K562 (cell line): ENCODE measurements around the gene NAT9. TPM values are rescaled to one million over a fixed set of nuclear protein-coding genes. Genes with fewer than 3 reads are reported as not detected.
A peak's percentile ranks its signal among the peaks of the same experiment; 100 is the strongest.

Experiments
- ATAC-seq: fragments of 200-7000 bp; cut with Tn5 transposase; 3 replicates; pipeline ENCODE4 v1.9.1; 2020; ENCODE audit warnings: moderate library complexity
- BruUV-seq: library from RNA; stranded (reverse); fragments of 400-500 nt; replicated peaks from 2 replicates; lab custom pipeline; 2021; lab: Mats Ljungman, UMichigan
- CTCF ChIA-PET: fragments of 300-600 bp; formaldehyde crosslinking; extraction: SDS; loops from one replicate; lab custom pipeline; 2021; ENCODE audit warnings: low intra/inter-chr PET ratio; lab: Yijun Ruan, JAX
- POLR2A ChIA-PET: fragments of 300-600, 350-650 bp; sonication (Branson Sonifier 250); formaldehyde crosslinking; extraction: SDS; loops from one replicate; lab custom pipeline; 2021; ENCODE audit warnings: antibody characterized with exemption, inconsistent platforms; lab: Yijun Ruan, JAX
- DNase-seq, 4 experiments: peaks; one replicate each; pipeline versions ENCODE4 v3.0.0 to v3.0.0-alpha.2; 2011 to 2018; ENCODE audit warnings: low spot score in 3 of 4, mixed read lengths in 3 of 4; ENCODE audit errors: extremely low read depth in 1 of 4
- FAIRE-seq: peaks from 2 replicates; lab custom pipeline; 2011; peaks lifted over from hg19 to GRCh38; lab: Jason Lieb, UNC
- H2AFZ ChIP-seq: 2 replicates; pipeline ENCODE4 v1.6.0; 2011; ENCODE audit warnings: low read depth, low read length, control low read depth, inconsistent platforms
- H3K27ac ChIP-seq: fragments of 200-600 bp; 3 replicates; pipeline ENCODE4 v1.8.0; 2011; ENCODE audit warnings: low read depth, mild to moderate bottlenecking, control low read depth, inconsistent platforms, low read length, moderate library complexity, mixed read lengths; ENCODE audit errors: extremely low read depth
- H3K27me3 ChIP-seq, 2 experiments: fragments of 300-600 bp in 1 of 2; 2 replicates in 1 of 2; 3 replicates in 1 of 2; pipeline versions ENCODE4 v1.6.0 to v1.8.0; 2011; ENCODE audit warnings: inconsistent platforms in 2 of 2, low read length in 2 of 2, mild to moderate bottlenecking in 1 of 2, mixed read lengths in 1 of 2, moderate library complexity in 1 of 2; ENCODE audit not compliant: control insufficient read depth in 2 of 2, insufficient read depth in 2 of 2
- H3K36me3 ChIP-seq: fragments of 300-600 bp; 3 replicates; pipeline ENCODE4 v1.8.0; 2011; ENCODE audit warnings: mild to moderate bottlenecking, low read length, inconsistent platforms; ENCODE audit not compliant: control insufficient read depth, insufficient read depth
- H3K4me1 ChIP-seq, 2 experiments: fragments of 200-600 bp in 1 of 2; replicated peaks in 1 of 2; 2 replicates in 1 of 2; 3 replicates in 1 of 2; pipeline versions ENCODE4 v1.5.1 to v1.8.0; 2011; ENCODE audit warnings: inconsistent platforms in 2 of 2, low read length in 2 of 2, mild to moderate bottlenecking in 1 of 2, mixed read lengths in 1 of 2, moderate library complexity in 1 of 2; ENCODE audit not compliant: control insufficient read depth in 2 of 2, insufficient read depth in 2 of 2
- H3K4me2 ChIP-seq: 2 replicates; pipeline ENCODE4 v1.6.1; 2011; ENCODE audit warnings: low read length, control low read depth, inconsistent platforms, mixed read lengths; ENCODE audit not compliant: insufficient read depth
- H3K4me3 ChIP-seq: fragments of 200-600 bp; sonication (generic), shearing (Covaris generic); 2 replicates; pipeline ENCODE4 v1.5.1; 2016; ENCODE audit warnings: control low read depth, inconsistent platforms
- H3K79me2 ChIP-seq: fragments of 200-600 bp; 3 replicates; pipeline ENCODE4 v1.8.0; 2011; ENCODE audit warnings: low read length, inconsistent platforms; ENCODE audit not compliant: control insufficient read depth, insufficient read depth
- H3K9ac ChIP-seq, 2 experiments: 2 replicates each; pipeline versions ENCODE4 v1.6.0 to v1.6.1; 2011; ENCODE audit warnings: low read depth in 2 of 2, low read length in 2 of 2, control low read depth in 1 of 2, inconsistent platforms in 1 of 2, mild to moderate bottlenecking in 1 of 2, mixed read lengths in 1 of 2; ENCODE audit not compliant: insufficient read depth in 1 of 2
- H3K9me1 ChIP-seq: one replicate; pipeline ENCODE4 v1.6.0; 2011; ENCODE audit warnings: inconsistent platforms, mild to moderate bottlenecking, low read length, moderate library complexity; ENCODE audit not compliant: control insufficient read depth, insufficient read depth
- H3K9me3 ChIP-seq: replicated peaks from 2 replicates; pipeline ENCODE4 v1.5.1; 2011; ENCODE audit warnings: low read depth, low read length, inconsistent platforms; ENCODE audit not compliant: control insufficient read depth, insufficient read depth
- H4K20me1 ChIP-seq: replicated peaks from 2 replicates; pipeline ENCODE4 v1.6.1; 2011; ENCODE audit warnings: low read length, inconsistent platforms, mixed read lengths; ENCODE audit not compliant: control insufficient read depth, insufficient read depth
- MAFK ChIP-seq: IDR thresholded peaks from 2 replicates; pipeline ENCODE4 v1.6.1; 2011; ENCODE audit warnings: low read length, improper control_type of control experiment
- RAD21 ChIP-seq, 2 experiments: fragments of 250-450 bp in 1 of 2; fragments of 450-650 bp in 1 of 2; sonication (Bioruptor Pico) in 1 of 2; formaldehyde crosslinking in 1 of 2; IDR thresholded peaks in 1 of 2; conservative IDR thresholded peaks in 1 of 2; 2 replicates each; pipeline versions ENCODE4 v1.4.0 to v1.8.0; 2020 to 2022; ENCODE audit warnings: mild to moderate bottlenecking in 2 of 2, moderate library complexity in 1 of 2
- SIN3A ChIP-seq, 2 experiments: fragments of 150-350 bp in 1 of 2; IDR thresholded peaks; 2 replicates each; pipeline ENCODE4 v1.6.1; 2011 to 2016; ENCODE audit warnings: borderline replicate concordance in 2 of 2, low read depth in 2 of 2, low read length in 2 of 2, mild to moderate bottlenecking in 2 of 2, moderate library complexity in 2 of 2; ENCODE audit not compliant: control insufficient read depth in 1 of 2
- TEAD1 ChIP-seq, 2 experiments: fragments of 450-650 bp in 1 of 2; sonication (generic) in 1 of 2; formaldehyde crosslinking; IDR thresholded peaks; 2 replicates each; pipeline versions ENCODE4 v1.4.0 to v1.8.0; 2020 to 2022; ENCODE audit warnings: mild to moderate bottlenecking in 2 of 2, missing genetic modification reagents in 1 of 2
- ZNF263 ChIP-seq: sonication (generic); formaldehyde crosslinking; IDR thresholded peaks from 2 replicates; pipeline ENCODE4 v1.8.0; 2022; ENCODE audit warnings: mild to moderate bottlenecking, missing genetic modification reagents, borderline replicate concordance
- WGBS: fragments of 100-300 bp; shearing (Covaris generic); methylation state at CpG from one replicate; pipeline ENCODE4 v1.1.6; 2016; ENCODE audit warnings: low coverage, mixed read lengths; ENCODE audit not compliant: insufficient coverage; ENCODE audit errors: missing lambda C conversion rate; 5-methylcytosine and 5-hydroxymethylcytosine counted together
- in situ Hi-C: fragments of 300-500 bp; cut with MboI; formaldehyde crosslinking; loops from 4 replicates; pipeline ENCODE4 v1.15.0; 2018; ENCODE audit warnings: inconsistent platforms, mixed read lengths
- intact Hi-C: fragments of 100-400 bp; cut with micrococcal nuclease; formaldehyde crosslinking; loops from 2 replicates; pipeline ENCODE4 v1.14.2; 2022
- polyA plus RNA-seq, 8 experiments: library from polyadenylated mRNA; depleted of rRNA in 4 of 8; stranded (reverse) in 5 of 8; unstranded in 3 of 8; fragments of >200 nt; fragmentation: Nextera tagmentation in 2 of 8; fragmentation: Illumina TruSeq in 1 of 8; extraction: Ambion mirVana in 2 of 8; extraction: Trizol in 1 of 8; gene quantifications; 2 replicates each; pipeline versions ENCODE4 v1.2.1 to v1.2.3, GENCODE V29; 2011 to 2014; ENCODE audit warnings: inconsistent platforms in 1 of 8, missing spikeins in 1 of 8
- total RNA-seq, 7 experiments: library from RNA; depleted of rRNA in 6 of 7; stranded (reverse); fragments of >200 nt in 6 of 7; fragmentation: Illumina TruSeq in 2 of 7; extraction: Trizol in 2 of 7; gene quantifications; 2 replicates each; pipeline versions ENCODE4 v1.2.1 to v1.2.3, GENCODE V29; 2011 to 2021; ENCODE audit warnings: low replicate concordance in 1 of 7
- TF ChIP-seq, protein P1 (sequence below), 2 experiments: fragments of 450-650 bp; formaldehyde crosslinking in 1 of 2; IDR thresholded peaks; 2 replicates each; pipeline versions ENCODE4 v1.4.0 to v1.6.1; 2014 to 2020; ENCODE audit warnings: mild to moderate bottlenecking in 2 of 2, borderline replicate concordance in 1 of 2, low read depth in 1 of 2
- TF ChIP-seq, protein P2 (sequence below), 3 experiments: IDR thresholded peaks in 2 of 3; conservative IDR thresholded peaks in 1 of 3; 2 replicates each; pipeline ENCODE4 v1.5.1; 2011 to 2012; ENCODE audit warnings: low read length in 3 of 3, mild to moderate bottlenecking in 3 of 3, control low read depth in 2 of 3, improper control_type of control experiment in 1 of 3, inconsistent platforms in 1 of 3, low read depth in 1 of 3, mixed read lengths in 1 of 3, moderate library complexity in 1 of 3; ENCODE audit not compliant: insufficient read depth in 2 of 3

The NAT9 gene
- total and polyA plus RNA-seq, 9 of the 15 experiments (the other 6 are each of a cell fraction or from before 2014, with no cell fraction given): 4.2 to 63.6 (median 40.8) TPM

DNA sequence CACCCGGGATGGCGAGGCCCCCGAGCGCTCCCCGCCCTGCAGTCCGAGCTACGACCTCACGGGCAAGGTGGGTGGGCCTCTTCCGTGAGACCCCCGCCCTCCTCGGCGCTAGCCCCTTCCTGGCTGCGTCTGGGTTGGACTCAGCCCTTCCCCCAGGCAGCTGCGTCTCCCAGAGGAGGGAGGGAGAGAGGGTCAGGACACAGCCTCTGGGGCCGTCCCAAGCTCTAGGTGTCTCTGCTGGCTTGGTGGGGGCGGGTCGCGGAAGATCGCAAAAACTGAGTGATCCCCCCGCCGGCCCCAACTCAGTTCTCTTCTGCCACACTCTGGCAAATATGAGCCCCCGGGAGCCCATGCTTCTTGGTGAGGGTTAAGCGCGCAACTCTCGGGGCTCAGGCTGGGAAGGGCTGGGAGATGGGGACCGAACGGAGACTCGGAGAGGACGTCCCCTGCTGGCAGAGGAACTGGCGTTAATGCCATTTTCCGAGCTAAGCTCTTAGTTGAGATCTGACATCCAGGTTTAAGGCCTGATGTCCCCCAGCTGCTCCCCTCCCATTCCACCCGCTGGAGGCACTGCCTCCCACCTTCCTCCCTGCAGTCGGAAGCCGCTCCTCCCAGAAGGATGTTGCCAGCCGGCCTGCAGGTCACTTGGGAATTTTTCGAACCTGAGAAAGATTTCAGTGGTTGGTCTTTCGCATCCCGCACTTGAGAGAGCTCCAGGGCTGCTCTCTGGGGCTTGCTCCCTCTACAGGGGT, 38.7 kb downstream of the NAT9 start:
- Histone ChIP-seq H3K27me3 (peaks cover 34 to 75% of the 10 kb centered on the region in 2 experiments; a peak in 4 of 5 replicates), H4K20me1 (peaks cover 5% of the 10 kb centered on the region; the same call in 1 of the 2 replicates), H3K4me2 (no peak overlapping the region), H3K4me3 (no peak overlapping the region), H3K36me3 (no peaks in the 10 kb centered on the region), H3K79me2 (no peaks in the 10 kb centered on the region), H3K9me3 (no peaks in the 10 kb centered on the region), H3K9ac (no peak overlapping the region), H2AFZ (no peak overlapping the region), H3K9me1 (no peaks in the 10 kb centered on the region), H3K27ac (no peak overlapping the region), H3K4me1 (peaks cover 0 to 20% of the 10 kb centered on the region in 2 experiments; a peak in 3 of 5 replicates)
- in situ Hi-C loops (no loop called here), intact Hi-C loops (loop anchor here (1.0 kb wide), 1 partner anchor 80 kb away; no protein-coding TSS in a partner anchor)
- FAIRE-seq (no peak), ATAC-seq (peak; percentile 50; the same call in 2 of the 3 replicates), DNase-seq (peak in 2 of 4 experiments; percentile 32)
- CTCF ChIA-PET: interaction anchor here (2.6 kb wide), 1 partner anchor 80 kb away, joined by 15 read pairs; no protein-coding TSS in a partner anchor
- no TSS peak for BruUV-seq
- 17% methylated on average over 27 of the region's 38 CpGs for WGBS
- TF ChIP-seq SIN3A (IDR thresholded peaks at IDR 0.05; ENCODE audit: borderline replicate concordance in 2 of 2, control insufficient read depth in 1 of 2, low read depth in 2 of 2, low read length in 2 of 2): no peak
- TF ChIP-seq ZNF263 (CRISPR knock-in tag): peak; percentile 71
- peak in 1 of 2 experiments; percentile 19; a peak in 1 of 4 replicates for TF ChIP-seq TEAD1 (CRISPR knock-in tag; IDR thresholded peaks at IDR 0.05)
- TF ChIP-seq, protein P1, sequence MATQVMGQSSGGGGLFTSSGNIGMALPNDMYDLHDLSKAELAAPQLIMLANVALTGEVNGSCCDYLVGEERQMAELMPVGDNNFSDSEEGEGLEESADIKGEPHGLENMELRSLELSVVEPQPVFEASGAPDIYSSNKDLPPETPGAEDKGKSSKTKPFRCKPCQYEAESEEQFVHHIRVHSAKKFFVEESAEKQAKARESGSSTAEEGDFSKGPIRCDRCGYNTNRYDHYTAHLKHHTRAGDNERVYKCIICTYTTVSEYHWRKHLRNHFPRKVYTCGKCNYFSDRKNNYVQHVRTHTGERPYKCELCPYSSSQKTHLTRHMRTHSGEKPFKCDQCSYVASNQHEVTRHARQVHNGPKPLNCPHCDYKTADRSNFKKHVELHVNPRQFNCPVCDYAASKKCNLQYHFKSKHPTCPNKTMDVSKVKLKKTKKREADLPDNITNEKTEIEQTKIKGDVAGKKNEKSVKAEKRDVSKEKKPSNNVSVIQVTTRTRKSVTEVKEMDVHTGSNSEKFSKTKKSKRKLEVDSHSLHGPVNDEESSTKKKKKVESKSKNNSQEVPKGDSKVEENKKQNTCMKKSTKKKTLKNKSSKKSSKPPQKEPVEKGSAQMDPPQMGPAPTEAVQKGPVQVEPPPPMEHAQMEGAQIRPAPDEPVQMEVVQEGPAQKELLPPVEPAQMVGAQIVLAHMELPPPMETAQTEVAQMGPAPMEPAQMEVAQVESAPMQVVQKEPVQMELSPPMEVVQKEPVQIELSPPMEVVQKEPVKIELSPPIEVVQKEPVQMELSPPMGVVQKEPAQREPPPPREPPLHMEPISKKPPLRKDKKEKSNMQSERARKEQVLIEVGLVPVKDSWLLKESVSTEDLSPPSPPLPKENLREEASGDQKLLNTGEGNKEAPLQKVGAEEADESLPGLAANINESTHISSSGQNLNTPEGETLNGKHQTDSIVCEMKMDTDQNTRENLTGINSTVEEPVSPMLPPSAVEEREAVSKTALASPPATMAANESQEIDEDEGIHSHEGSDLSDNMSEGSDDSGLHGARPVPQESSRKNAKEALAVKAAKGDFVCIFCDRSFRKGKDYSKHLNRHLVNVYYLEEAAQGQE (IDR thresholded peaks at IDR 0.05; ENCODE audit: borderline replicate concordance): peak; percentile 17; the same call in 1 of the 2 replicates
- TF ChIP-seq, protein P1 (CRISPR knock-in tag; IDR thresholded peaks at IDR 0.05; ENCODE audit: low read depth): no peak
- TF ChIP-seq, protein P2, sequence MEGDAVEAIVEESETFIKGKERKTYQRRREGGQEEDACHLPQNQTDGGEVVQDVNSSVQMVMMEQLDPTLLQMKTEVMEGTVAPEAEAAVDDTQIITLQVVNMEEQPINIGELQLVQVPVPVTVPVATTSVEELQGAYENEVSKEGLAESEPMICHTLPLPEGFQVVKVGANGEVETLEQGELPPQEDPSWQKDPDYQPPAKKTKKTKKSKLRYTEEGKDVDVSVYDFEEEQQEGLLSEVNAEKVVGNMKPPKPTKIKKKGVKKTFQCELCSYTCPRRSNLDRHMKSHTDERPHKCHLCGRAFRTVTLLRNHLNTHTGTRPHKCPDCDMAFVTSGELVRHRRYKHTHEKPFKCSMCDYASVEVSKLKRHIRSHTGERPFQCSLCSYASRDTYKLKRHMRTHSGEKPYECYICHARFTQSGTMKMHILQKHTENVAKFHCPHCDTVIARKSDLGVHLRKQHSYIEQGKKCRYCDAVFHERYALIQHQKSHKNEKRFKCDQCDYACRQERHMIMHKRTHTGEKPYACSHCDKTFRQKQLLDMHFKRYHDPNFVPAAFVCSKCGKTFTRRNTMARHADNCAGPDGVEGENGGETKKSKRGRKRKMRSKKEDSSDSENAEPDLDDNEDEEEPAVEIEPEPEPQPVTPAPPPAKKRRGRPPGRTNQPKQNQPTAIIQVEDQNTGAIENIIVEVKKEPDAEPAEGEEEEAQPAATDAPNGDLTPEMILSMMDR (IDR thresholded peaks at IDR 0.05 in 2 of 3, conservative IDR thresholded peaks at IDR 0.05 in 1 of 3; ENCODE audit: insufficient read depth in 2 of 3, low read depth in 1 of 3, low read length in 3 of 3): peak; percentile 41 to 50 (median 48); a peak in 5 of 6 replicates
- TF ChIP-seq MAFK: no peak
- peak; percentile 12 to 51; a peak in 2 of 4 replicates for TF ChIP-seq RAD21 (CRISPR knock-in tag; conservative IDR thresholded peaks at IDR 0.05 in 1 of 2, IDR thresholded peaks at IDR 0.05 in 1 of 2)
- POLR2A ChIA-PET: interaction anchor here (0.6 to 1.0 kb wide), 5 partner anchors 40 to 1452 kb away, joined by 3 to 4 read pairs (median 4); no protein-coding TSS in a partner anchor
